ENCODE measurements around the gene UPF2. TPM values are rescaled to one million over a fixed set of nuclear protein-coding genes. Genes with fewer than 3 reads are reported as not detected.

Gene UPF2
- polyA plus RNA-seq, 1 donor from 2014 or later = 14.3 TPM

GRCh38 chr10:12061124-12061523, 18.5 kb upstream of the UPF2 start:
- Histone ChIP-seq H3K79me2 (replicated peaks; ENCODE audit: insufficient read depth, low read length) (no peaks in the 10 kb centered on the region), H3K4me2 (ENCODE audit: low read length) (no peak overlapping the region), H3F3A (ENCODE audit: insufficient read depth, low read length, poor library complexity, severe bottlenecking) (no peaks in the 10 kb centered on the region), H3K9me2 (ENCODE audit: insufficient read depth, low read length) (no peaks in the 10 kb centered on the region), H3K36me3 (ENCODE audit: insufficient read depth, low read length) (no peaks in the 10 kb centered on the region), H2AFZ (ENCODE audit: low read depth, low read length) (no peak overlapping the region), H3K9ac (ENCODE audit: low read length) (no peak overlapping the region), H3K27me3 (ENCODE audit: insufficient read depth, low read depth, low read length) (no peaks in the 10 kb centered on the region), H4K20me1 (ENCODE audit: insufficient read depth) (no peaks in the 10 kb centered on the region), H3K4me3 (ENCODE audit: low read length) (no peak overlapping the region), H3K9me3 (ENCODE audit: low read length) (no peaks in the 10 kb centered on the region), H3K27ac (ENCODE audit: low read length) (no peak overlapping the region)
- TF ChIP-seq RAD21 (conservative IDR thresholded peaks at IDR 0.05) = no peak
- no peak for TF ChIP-seq EP300 (conservative IDR thresholded peaks at IDR 0.05; ENCODE audit: poor library complexity, severe bottlenecking)
- no peak for TF ChIP-seq CTCF (IDR thresholded peaks at IDR 0.05; ENCODE audit: poor library complexity, severe bottlenecking)
- no peak for TF ChIP-seq SMC3 (conservative IDR thresholded peaks at IDR 0.05; ENCODE audit: poor library complexity)
- no peak for TF ChIP-seq MXI1 (conservative IDR thresholded peaks at IDR 0.05; ENCODE audit: poor library complexity, severe bottlenecking)

- Histone ChIP-seq H4K20me1 (ENCODE audit: insufficient read depth) (no peaks in the 10 kb centered on the region), H2AFZ (ENCODE audit: low read depth, low read length) (no peak overlapping the region), H3K36me3 (ENCODE audit: insufficient read depth, low read length) (no peaks in the 10 kb centered on the region), H3K4me3 (ENCODE audit: low read length) (no peak overlapping the region), H3K9me2 (ENCODE audit: insufficient read depth, low read length) (no peaks in the 10 kb centered on the region), H3K79me2 (replicated peaks; ENCODE audit: insufficient read depth, low read length) (no peaks in the 10 kb centered on the region), H3F3A (ENCODE audit: insufficient read depth, low read length, poor library complexity, severe bottlenecking) (no peaks in the 10 kb centered on the region), H3K4me2 (ENCODE audit: low read length) (no peak overlapping the region), H3K9ac (ENCODE audit: low read length) (no peak overlapping the region), H3K9me3 (ENCODE audit: low read length) (no peaks in the 10 kb centered on the region), H3K27me3 (ENCODE audit: insufficient read depth, low read depth, low read length) (no peaks in the 10 kb centered on the region), H3K27ac (ENCODE audit: low read length) (no peak overlapping the region)
- TF ChIP-seq SMC3 (conservative IDR thresholded peaks at IDR 0.05; ENCODE audit: poor library complexity) (no peak), REST (IDR thresholded peaks at IDR 0.05; ENCODE audit: borderline replicate concordance) (no peak), TAF1 (IDR thresholded peaks at IDR 0.05; ENCODE audit: low read depth) (no peak), EZH2 (IDR thresholded peaks at IDR 0.05; ENCODE audit: borderline replicate concordance, insufficient read depth, low read length, poor library complexity, severe bottlenecking) (no peak), RAD21 (conservative IDR thresholded peaks at IDR 0.05) (no peak), MXI1 (conservative IDR thresholded peaks at IDR 0.05; ENCODE audit: poor library complexity, severe bottlenecking) (no peak), EP300 (conservative IDR thresholded peaks at IDR 0.05; ENCODE audit: poor library complexity, severe bottlenecking) (no peak), CTCF (IDR thresholded peaks at IDR 0.05; ENCODE audit: poor library complexity, severe bottlenecking) (no peak), POLR2AphosphoS5 (IDR thresholded peaks at IDR 0.05) (no peak)
Observed at GRCh38 chr10:12056748-12057147, 14.1 kb upstream of the UPF2 start.
